ENCODE measurements around the gene SMIM13. TPM values are rescaled to one million over a fixed set of nuclear protein-coding genes. Genes with fewer than 3 reads are reported as not detected.

SMIM13 gene
- total RNA-seq, 2 experiments from 2014 or later: 13.9 to 19.0 TPM

- Histone ChIP-seq H3K27ac (ENCODE audit: low read depth, low read length, poor library complexity, severe bottlenecking) (no peak overlapping the region), H3K36me3 (ENCODE audit: insufficient read depth, low read length) (peaks cover 34% of the 10 kb centered on the region), H4K20me1 (ENCODE audit: insufficient read depth, low read length) (peaks cover 4% of the 10 kb centered on the region; the same call in 1 of the 2 replicates), H3K9me3 (ENCODE audit: low read length) (no peaks in the 10 kb centered on the region), H3K4me3 (ENCODE audit: low read depth, low read length, poor library complexity, severe bottlenecking) (no peak overlapping the region), H2AFZ (ENCODE audit: low read length) (no peak overlapping the region), H3K9me2 (ENCODE audit: insufficient read depth, low read length) (no peaks in the 10 kb centered on the region), H3K4me1 (ENCODE audit: insufficient read depth, low read length, poor library complexity, severe bottlenecking) (peaks cover 6% of the 10 kb centered on the region), H3K4me2 (ENCODE audit: low read length) (no peak overlapping the region), H3K79me2 (ENCODE audit: insufficient read depth, low read depth, low read length) (no peaks in the 10 kb centered on the region)
- DNase-seq (ENCODE audit: low spot score): no peak
- intact Hi-C loops (cut with micrococcal nuclease; ENCODE audit: unreplicated experiment): no loop called here
- BruUV-seq (replicated peaks): no TSS peak
- no peak for TF ChIP-seq EZH2phosphoT487 (IDR thresholded peaks at IDR 0.05; ENCODE audit: borderline replicate concordance, low read depth, low read length)
- no peak for TF ChIP-seq CTCF (conservative IDR thresholded peaks at IDR 0.05; ENCODE audit: low read length)
- ChIA-PET POLR2A (interaction anchor here (0.7 kb wide), 1 partner anchor 16 kb away, joined by 3 read pairs; no protein-coding TSS in a partner anchor), CTCF (ENCODE audit: unreplicated experiment) (no interaction called here)
Measured at GRCh38 chr6:11139051-11139960, 45.7 kb downstream of the SMIM13 start.

- CTCF ChIA-PET (ENCODE audit: unreplicated experiment): no interaction called here
- no peak overlapping the region for H3K4me3 ChIP-seq (ENCODE audit: low read depth, low read length, poor library complexity, severe bottlenecking)
- no peak for TF ChIP-seq CTCF (conservative IDR thresholded peaks at IDR 0.05; ENCODE audit: low read length)
- no peak for TF ChIP-seq EZH2phosphoT487 (IDR thresholded peaks at IDR 0.05; ENCODE audit: borderline replicate concordance, low read depth, low read length)
- H3K9me3 ChIP-seq (ENCODE audit: low read length): no peaks in the 10 kb centered on the region
- H3K4me2 ChIP-seq (ENCODE audit: low read length): no peak overlapping the region
- no peak overlapping the region for H3K27ac ChIP-seq (ENCODE audit: low read depth, low read length, poor library complexity, severe bottlenecking)
- peaks cover 4% of the 10 kb centered on the region; the same call in 1 of the 2 replicates for H4K20me1 ChIP-seq (ENCODE audit: insufficient read depth, low read length)
- peaks cover 26% of the 10 kb centered on the region for H3K36me3 ChIP-seq (ENCODE audit: insufficient read depth, low read length)
- intact Hi-C loops (cut with micrococcal nuclease; ENCODE audit: unreplicated experiment): loop anchor here (5.0 kb wide), 1 partner anchor 188 kb away; no protein-coding TSS in a partner anchor
- no peaks in the 10 kb centered on the region for H3K9me2 ChIP-seq (ENCODE audit: insufficient read depth, low read length)
- no peaks in the 10 kb centered on the region for H3K4me1 ChIP-seq (ENCODE audit: insufficient read depth, low read length, poor library complexity, severe bottlenecking)
- DNase-seq (ENCODE audit: low spot score): no peak
- H2AFZ ChIP-seq (ENCODE audit: low read length): no peak overlapping the region
- H3K79me2 ChIP-seq (ENCODE audit: insufficient read depth, low read depth, low read length): no peaks in the 10 kb centered on the region
- POLR2A ChIA-PET: interaction anchor here (0.7 kb wide), 1 partner anchor 15 kb away, joined by 3 read pairs; no protein-coding TSS in a partner anchor
- BruUV-seq (replicated peaks): no TSS peak
Measured at GRCh38 chr6:11140056-11140455, 46.4 kb downstream of the SMIM13 start.

GRCh38 chr6:11141295-11141694 is 47.7 kb downstream of the SMIM13 start:
- CTCF ChIA-PET (ENCODE audit: unreplicated experiment): no interaction called here
- intact Hi-C loops (cut with micrococcal nuclease; ENCODE audit: unreplicated experiment): loop anchor here (5.0 kb wide), 1 partner anchor 189 kb away; no protein-coding TSS in a partner anchor

More at GRCh38 chr6:11141295-11141694, 47.7 kb downstream of the SMIM13 start:
- Histone ChIP-seq H4K20me1 (ENCODE audit: insufficient read depth, low read length) (peaks cover 4% of the 10 kb centered on the region; the same call in 1 of the 2 replicates), H3K9me3 (ENCODE audit: low read length) (no peaks in the 10 kb centered on the region), H3K4me1 (ENCODE audit: insufficient read depth, low read length, poor library complexity, severe bottlenecking) (no peaks in the 10 kb centered on the region), H3K36me3 (ENCODE audit: insufficient read depth, low read length) (peaks cover 14% of the 10 kb centered on the region; the same call in 1 of the 2 replicates), H3K4me3 (ENCODE audit: low read depth, low read length, poor library complexity, severe bottlenecking) (no peak overlapping the region), H3K9me2 (ENCODE audit: insufficient read depth, low read length) (no peaks in the 10 kb centered on the region), H2AFZ (ENCODE audit: low read length) (no peak overlapping the region), H3K4me2 (ENCODE audit: low read length) (no peak overlapping the region), H3K27ac (ENCODE audit: low read depth, low read length, poor library complexity, severe bottlenecking) (no peak overlapping the region), H3K79me2 (ENCODE audit: insufficient read depth, low read depth, low read length) (no peaks in the 10 kb centered on the region)
- TF ChIP-seq CTCF (conservative IDR thresholded peaks at IDR 0.05; ENCODE audit: low read length): no peak
- no peak for TF ChIP-seq EZH2phosphoT487 (IDR thresholded peaks at IDR 0.05; ENCODE audit: borderline replicate concordance, low read depth, low read length)
- no TSS peak for BruUV-seq (replicated peaks)
- DNase-seq (ENCODE audit: low spot score): no peak
- POLR2A ChIA-PET: no interaction called here

Data from OCI-LY7 (cell line).